Smooth muscle cell of the brain vasculature (primary cell): ENCODE data around the gene CLEC2B.

Source experiments
- DNase-seq: peaks from one replicate; pipeline ENCODE4 v3.0.0-alpha.2; 2012; ENCODE audit warnings: low read depth, low spot score

The CLEC2B gene

DNA sequence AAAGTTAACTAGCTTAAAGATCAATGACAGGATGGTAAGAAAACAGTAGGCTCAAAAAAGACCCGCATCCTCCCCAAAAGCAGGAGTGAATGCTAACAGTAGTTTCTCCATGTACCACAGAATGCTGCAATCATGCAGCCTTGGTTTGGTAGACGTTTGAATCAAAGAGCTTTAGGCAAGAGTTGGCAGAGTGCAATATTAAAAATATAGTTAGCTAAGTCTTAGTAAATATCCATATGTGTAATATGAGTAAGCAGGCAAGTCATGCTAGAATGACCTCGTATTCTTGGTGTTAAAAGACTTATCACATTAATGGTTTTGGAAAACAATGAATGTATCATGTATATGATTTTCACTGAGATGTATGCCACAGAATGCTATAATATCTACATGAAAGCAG, 60.6 kb downstream of the CLEC2B start:
- no peak for DNase-seq

DNA sequence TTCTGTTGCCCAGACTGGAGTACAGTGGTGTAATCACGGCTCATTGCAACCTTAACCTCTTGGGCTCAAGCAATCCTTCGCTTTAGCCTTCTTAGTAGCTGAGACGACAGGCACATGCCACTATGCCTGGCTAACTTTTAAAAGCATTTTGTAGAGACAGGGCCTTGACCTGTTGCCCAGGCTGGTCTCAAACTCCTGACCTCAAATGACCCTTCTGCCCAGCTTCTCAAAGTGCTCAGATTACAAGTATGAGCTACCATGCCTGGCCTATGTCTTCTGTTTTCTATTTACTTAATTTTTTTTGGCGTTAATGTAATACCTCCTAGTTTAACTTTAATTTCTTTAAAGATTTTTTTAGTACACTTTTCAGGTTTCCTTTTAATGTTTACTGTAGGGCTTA, 62.4 kb downstream of the CLEC2B start:
- DNase-seq, result no peak

- DNase-seq, result no peak
These were observed 63.3 kb downstream of the CLEC2B start for GRCh38 chr12:9805883-9806282.
